ENCODE results near the gene NFKBIE. TPM values are rescaled to one million over a fixed set of nuclear protein-coding genes. Genes with fewer than 3 reads are reported as not detected.

NFKBIE gene
- total and polyA plus RNA-seq, 9 of the 15 experiments (the other 6 are each of a cell fraction or from before 2014, with no cell fraction given): 2.1 to 16.4 (median 11.7) TPM

- 0 out of 4 replicates have a peak, but pooled peaks of 1 of the 2 experiments have one; percentile 36 for TF ChIP-seq MLLT1 (IDR thresholded peaks at IDR 0.05)
- TF ChIP-seq DMBX1 (CRISPR knock-in tag; IDR thresholded peaks at IDR 0.05; ENCODE audit: borderline replicate concordance): no peak
- no peak for TF ChIP-seq DIDO1 (tag; IDR thresholded peaks at IDR 0.05; ENCODE audit: low read depth)
- TF ChIP-seq ZNF655 (CRISPR knock-in tag; IDR thresholded peaks at IDR 0.05): no peak
- no peak for TF ChIP-seq ERF (CRISPR knock-in tag; IDR thresholded peaks at IDR 0.05)
- peak; percentile 33; the same call in 1 of the 2 replicates for TF ChIP-seq CTBP1 (IDR thresholded peaks at IDR 0.05; ENCODE audit: borderline replicate concordance)
- peak in 1 of 2 experiments; percentile 9 for TF ChIP-seq AFF1 (IDR thresholded peaks at IDR 0.05; ENCODE audit: low read depth in 1 of 2, partially characterized antibody in 2 of 2)
- no peak; the same call in 1 of the 2 replicates for TF ChIP-seq PATZ1 (CRISPR knock-in tag; IDR thresholded peaks at IDR 0.05; ENCODE audit: borderline replicate concordance)
- TF ChIP-seq MTF1 (CRISPR knock-in tag; IDR thresholded peaks at IDR 0.05; ENCODE audit: borderline replicate concordance): no peak
- no peak for TF ChIP-seq ZNF436 (CRISPR knock-in tag; IDR thresholded peaks at IDR 0.05)
- TF ChIP-seq FOSL1 (tag; conservative IDR thresholded peaks at IDR 0.05): peak; percentile 98
- TF ChIP-seq HNRNPUL1 (IDR thresholded peaks at IDR 0.05; ENCODE audit: low read length): peak; percentile 10
- TF ChIP-seq TCF7L2 (IDR thresholded peaks at IDR 0.05; ENCODE audit: low read depth, low read length): no peak
- peak; percentile 92 for TF ChIP-seq NFRKB (IDR thresholded peaks at IDR 0.05; ENCODE audit: low read depth)
These were observed 17.7 kb downstream of the NFKBIE start (continued) for GRCh38 chr6:44247338-44248302.
